WTC11 (cell line): ENCODE results near the gene SPOCK2.

ENCODE experiments used
- CBFB ChIP-seq: sonication (generic); formaldehyde crosslinking; IDR thresholded peaks from 2 replicates; pipeline ENCODE4 v1.8.1; 2022; ENCODE audit warnings: mild to moderate bottlenecking, low read depth, missing genetic modification reagents
- TF ChIP-seq, protein P1 (sequence below): sonication (generic); formaldehyde crosslinking; IDR thresholded peaks from 2 replicates; pipeline ENCODE4 v1.8.0; 2022; ENCODE audit warnings: missing genetic modification reagents
- TF ChIP-seq, protein P2 (sequence below): sonication (generic); formaldehyde crosslinking; IDR thresholded peaks from 2 replicates; pipeline ENCODE4 v1.8.0; 2022; ENCODE audit warnings: mild to moderate bottlenecking, missing genetic modification reagents
- TF ChIP-seq, protein P3 (sequence below): sonication (generic); formaldehyde crosslinking; IDR thresholded peaks from 2 replicates; pipeline ENCODE4 v1.8.0; 2022; ENCODE audit warnings: mild to moderate bottlenecking, missing genetic modification reagents

DNA sequence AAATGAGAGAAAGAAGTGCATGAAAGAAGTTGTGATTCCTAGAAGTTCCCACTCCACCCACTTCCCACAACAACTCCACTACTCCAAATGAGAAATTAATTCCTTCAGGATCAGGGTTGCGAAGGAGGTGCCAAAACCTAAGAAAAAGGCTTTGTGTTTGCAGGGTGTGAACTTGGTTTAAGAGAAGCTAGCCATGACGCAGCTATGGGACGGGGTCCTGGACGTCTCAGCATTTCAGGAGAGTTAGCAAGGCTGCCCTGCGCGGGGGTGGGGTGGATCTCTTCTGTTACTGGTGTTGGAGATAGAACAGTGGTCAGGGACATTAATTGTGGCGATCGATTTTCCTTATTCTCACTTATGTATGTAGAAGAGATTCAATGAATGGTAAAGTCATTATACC is 63.0 kb downstream of the SPOCK2 start:
- TF ChIP-seq, protein P1, sequence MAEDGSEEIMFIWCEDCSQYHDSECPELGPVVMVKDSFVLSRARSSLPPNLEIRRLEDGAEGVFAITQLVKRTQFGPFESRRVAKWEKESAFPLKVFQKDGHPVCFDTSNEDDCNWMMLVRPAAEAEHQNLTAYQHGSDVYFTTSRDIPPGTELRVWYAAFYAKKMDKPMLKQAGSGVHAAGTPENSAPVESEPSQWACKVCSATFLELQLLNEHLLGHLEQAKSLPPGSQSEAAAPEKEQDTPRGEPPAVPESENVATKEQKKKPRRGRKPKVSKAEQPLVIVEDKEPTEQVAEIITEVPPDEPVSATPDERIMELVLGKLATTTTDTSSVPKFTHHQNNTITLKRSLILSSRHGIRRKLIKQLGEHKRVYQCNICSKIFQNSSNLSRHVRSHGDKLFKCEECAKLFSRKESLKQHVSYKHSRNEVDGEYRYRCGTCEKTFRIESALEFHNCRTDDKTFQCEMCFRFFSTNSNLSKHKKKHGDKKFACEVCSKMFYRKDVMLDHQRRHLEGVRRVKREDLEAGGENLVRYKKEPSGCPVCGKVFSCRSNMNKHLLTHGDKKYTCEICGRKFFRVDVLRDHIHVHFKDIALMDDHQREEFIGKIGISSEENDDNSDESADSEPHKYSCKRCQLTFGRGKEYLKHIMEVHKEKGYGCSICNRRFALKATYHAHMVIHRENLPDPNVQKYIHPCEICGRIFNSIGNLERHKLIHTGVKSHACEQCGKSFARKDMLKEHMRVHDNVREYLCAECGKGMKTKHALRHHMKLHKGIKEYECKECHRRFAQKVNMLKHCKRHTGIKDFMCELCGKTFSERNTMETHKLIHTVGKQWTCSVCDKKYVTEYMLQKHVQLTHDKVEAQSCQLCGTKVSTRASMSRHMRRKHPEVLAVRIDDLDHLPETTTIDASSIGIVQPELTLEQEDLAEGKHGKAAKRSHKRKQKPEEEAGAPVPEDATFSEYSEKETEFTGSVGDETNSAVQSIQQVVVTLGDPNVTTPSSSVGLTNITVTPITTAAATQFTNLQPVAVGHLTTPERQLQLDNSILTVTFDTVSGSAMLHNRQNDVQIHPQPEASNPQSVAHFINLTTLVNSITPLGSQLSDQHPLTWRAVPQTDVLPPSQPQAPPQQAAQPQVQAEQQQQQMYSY (CRISPR knock-in tag) = no peak
- TF ChIP-seq CBFB = no peak
- TF ChIP-seq, protein P2, sequence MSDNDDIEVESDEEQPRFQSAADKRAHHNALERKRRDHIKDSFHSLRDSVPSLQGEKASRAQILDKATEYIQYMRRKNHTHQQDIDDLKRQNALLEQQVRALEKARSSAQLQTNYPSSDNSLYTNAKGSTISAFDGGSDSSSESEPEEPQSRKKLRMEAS (CRISPR knock-in tag) = no peak
- TF ChIP-seq, protein P3, sequence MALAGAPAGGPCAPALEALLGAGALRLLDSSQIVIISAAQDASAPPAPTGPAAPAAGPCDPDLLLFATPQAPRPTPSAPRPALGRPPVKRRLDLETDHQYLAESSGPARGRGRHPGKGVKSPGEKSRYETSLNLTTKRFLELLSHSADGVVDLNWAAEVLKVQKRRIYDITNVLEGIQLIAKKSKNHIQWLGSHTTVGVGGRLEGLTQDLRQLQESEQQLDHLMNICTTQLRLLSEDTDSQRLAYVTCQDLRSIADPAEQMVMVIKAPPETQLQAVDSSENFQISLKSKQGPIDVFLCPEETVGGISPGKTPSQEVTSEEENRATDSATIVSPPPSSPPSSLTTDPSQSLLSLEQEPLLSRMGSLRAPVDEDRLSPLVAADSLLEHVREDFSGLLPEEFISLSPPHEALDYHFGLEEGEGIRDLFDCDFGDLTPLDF (CRISPR knock-in tag) = no peak
